CD4-positive, alpha-beta T cell treated with Interleukin-15 for 4 hours (primary cell): ENCODE measurements around the gene PPP1CC.
A peak's percentile ranks its signal among the peaks of the same experiment; 100 is the strongest.
"Not testable (repeated sequence)": the region's sequence is repeated elsewhere in the genome, so short reads cannot be mapped to it uniquely, and the experiment has no call there.

Experiments used
- DNase-seq: peaks from one replicate; pipeline ENCODE4 v3.0.0-alpha.2; 2020; ENCODE audit warnings: low spot score

The PPP1CC gene

GRCh38 chr12:110742718-110743570 lies at the start of gene PPP1CC:
TSS of gene PPP1CC (minus strand) at chr12:110742891. CDS start at chr12:110742707, 184 bp downstream.
- DNase-seq = peak; percentile 92

- DNase-seq = no peak
These were observed 48.9 kb upstream of the PPP1CC start for GRCh38 chr12:110791589-110791988.

GRCh38 chr12:110790301-110790700 lies 47.6 kb upstream of the PPP1CC start:
- DNase-seq = no peak

GRCh38 chr12:110786012-110786411 lies 43.3 kb upstream of the PPP1CC start:
- DNase-seq = no peak

- DNase-seq = no peak
These were observed 42.5 kb upstream of the PPP1CC start for GRCh38 chr12:110785240-110785639.

- DNase-seq = no peak
These were observed 40.2 kb upstream of the PPP1CC start for GRCh38 chr12:110782922-110783321.

GRCh38 chr12:110782094-110782493 lies 39.4 kb upstream of the PPP1CC start:
- DNase-seq = no peak

- peak; percentile 53 for DNase-seq
These were observed 37.8 kb upstream of the PPP1CC start for GRCh38 chr12:110780448-110780847.

- no peak for DNase-seq
These were observed 36.3 kb upstream of the PPP1CC start for GRCh38 chr12:110778833-110779577.

GRCh38 chr12:110776410-110776809 lies 33.7 kb upstream of the PPP1CC start:
- DNase-seq = peak; percentile 23

- DNase-seq = no peak
These were observed 33.3 kb upstream of the PPP1CC start for GRCh38 chr12:110775997-110776396.

GRCh38 chr12:110774824-110775223 lies 32.1 kb upstream of the PPP1CC start:
- DNase-seq = no peak

- DNase-seq = no peak
These were observed 26.3 kb upstream of the PPP1CC start for GRCh38 chr12:110768960-110769359.

GRCh38 chr12:110767863-110768262 lies 25.2 kb upstream of the PPP1CC start:
- DNase-seq = no peak

- DNase-seq = no peak
These were observed 23.8 kb upstream of the PPP1CC start for GRCh38 chr12:110766311-110767154.

GRCh38 chr12:110765572-110765971 lies 22.9 kb upstream of the PPP1CC start:
- not testable (repeated sequence) for DNase-seq

GRCh38 chr12:110765111-110765510 lies 22.4 kb upstream of the PPP1CC start:
- no peak for DNase-seq

- DNase-seq = no peak
These were observed 20.9 kb upstream of the PPP1CC start for GRCh38 chr12:110763583-110763982.

- no peak for DNase-seq
These were observed 20.2 kb upstream of the PPP1CC start for GRCh38 chr12:110762891-110763290.

- DNase-seq = no peak
These were observed 17.5 kb upstream of the PPP1CC start for GRCh38 chr12:110760204-110760609.

GRCh38 chr12:110758922-110759321 lies 16.2 kb upstream of the PPP1CC start:
- no peak for DNase-seq

GRCh38 chr12:110756611-110757010 lies 13.9 kb upstream of the PPP1CC start:
- no peak for DNase-seq
